ENCODE data around the gene IFIH1.

DNA sequence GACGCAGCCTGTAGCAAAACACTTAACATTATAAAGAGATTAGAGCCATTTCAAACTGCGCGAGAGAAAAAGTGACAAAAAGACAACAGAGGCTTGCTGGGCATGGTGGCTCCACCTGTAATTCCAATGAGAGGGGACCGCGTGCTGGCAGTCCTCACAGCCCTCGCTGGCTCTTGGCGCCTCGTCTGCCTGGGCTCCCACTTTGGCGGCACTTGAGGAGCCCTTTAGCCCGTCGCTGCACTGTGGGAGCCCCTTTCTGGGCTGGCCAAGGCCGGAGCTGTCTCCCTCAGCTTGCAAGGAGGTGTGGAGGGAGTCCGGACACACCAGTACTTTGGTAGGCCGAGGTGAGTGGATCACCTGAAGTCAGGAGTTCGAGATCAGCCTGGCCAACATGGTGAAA, 9.3 kb upstream of the IFIH1 start:
- TF ChIP-seq, protein P1, sequence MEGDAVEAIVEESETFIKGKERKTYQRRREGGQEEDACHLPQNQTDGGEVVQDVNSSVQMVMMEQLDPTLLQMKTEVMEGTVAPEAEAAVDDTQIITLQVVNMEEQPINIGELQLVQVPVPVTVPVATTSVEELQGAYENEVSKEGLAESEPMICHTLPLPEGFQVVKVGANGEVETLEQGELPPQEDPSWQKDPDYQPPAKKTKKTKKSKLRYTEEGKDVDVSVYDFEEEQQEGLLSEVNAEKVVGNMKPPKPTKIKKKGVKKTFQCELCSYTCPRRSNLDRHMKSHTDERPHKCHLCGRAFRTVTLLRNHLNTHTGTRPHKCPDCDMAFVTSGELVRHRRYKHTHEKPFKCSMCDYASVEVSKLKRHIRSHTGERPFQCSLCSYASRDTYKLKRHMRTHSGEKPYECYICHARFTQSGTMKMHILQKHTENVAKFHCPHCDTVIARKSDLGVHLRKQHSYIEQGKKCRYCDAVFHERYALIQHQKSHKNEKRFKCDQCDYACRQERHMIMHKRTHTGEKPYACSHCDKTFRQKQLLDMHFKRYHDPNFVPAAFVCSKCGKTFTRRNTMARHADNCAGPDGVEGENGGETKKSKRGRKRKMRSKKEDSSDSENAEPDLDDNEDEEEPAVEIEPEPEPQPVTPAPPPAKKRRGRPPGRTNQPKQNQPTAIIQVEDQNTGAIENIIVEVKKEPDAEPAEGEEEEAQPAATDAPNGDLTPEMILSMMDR (IDR thresholded peaks at IDR 0.05), result no peak
- TF ChIP-seq POLR2A (IDR thresholded peaks at IDR 0.05) (no peak), POLR2AphosphoS5 (IDR thresholded peaks at IDR 0.05; ENCODE audit: insufficient read depth in 1 of 2, low read depth in 1 of 2) (no peak)

Data from vagina (tissue), 2 donors.